A549 treated with RU486 at 1 μM for 4 hours (cell line): Measurements from ENCODE around the gene COTL1. TPM values are rescaled to one million over a fixed set of nuclear protein-coding genes. Genes with fewer than 3 reads are reported as not detected.

Experiments
- total RNA-seq: library from RNA; stranded (reverse); fragments of 200-300 nt; extraction: Qiagen RNA extraction; gene quantifications from 5 replicates; pipeline ENCODE4 v1.2.3, GENCODE V29; 2022; ENCODE audit warnings: low read depth

COTL1 gene, protein sequence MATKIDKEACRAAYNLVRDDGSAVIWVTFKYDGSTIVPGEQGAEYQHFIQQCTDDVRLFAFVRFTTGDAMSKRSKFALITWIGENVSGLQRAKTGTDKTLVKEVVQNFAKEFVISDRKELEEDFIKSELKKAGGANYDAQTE
- total RNA-seq, result 468 to 629 TPM (median 585 TPM) in 5 replicates

GRCh38 chr16:84617791-84618580 lies at the start of gene COTL1:
TSS of gene COTL1 (minus strand) at chr16:84618078. CDS start at chr16:84617914, 164 bp downstream.

GRCh38 chr16:84647828-84648594 lies 30.1 kb upstream of the COTL1 start, which contains the start of gene KLHL36:
TSS of gene KLHL36 (plus strand) at chr16:84648511. CDS start at chr16:84650868, 2,357 bp downstream.

Other genes starting within 250 kb of the COTL1 start
- gene ATP2C2, start 249.5 kb downstream of the COTL1 start, total RNA-seq, result 0.08 to 0.17 TPM (median 0.09 TPM) in 3 of 5 replicates, not detected in the others
- 46.2 to 59.6 TPM (median 53.0 TPM) in 5 replicates for gene MEAK7, start 113.4 kb downstream of the COTL1 start, total RNA-seq
- 17.0 to 25.9 TPM (median 22.9 TPM) in 5 replicates for gene KLHL36, start 30.4 kb upstream of the COTL1 start, total RNA-seq
- gene USP10, start 81.9 kb upstream of the COTL1 start, total RNA-seq, result 79.3 to 86.7 TPM (median 82.4 TPM) in 5 replicates
- 2.7 to 3.8 TPM (median 3.5 TPM) in 5 replicates for gene CRISPLD2, start 201.9 kb upstream of the COTL1 start, total RNA-seq